ENCODE data around the gene CLECL1. TPM values are rescaled to one million over a fixed set of nuclear protein-coding genes. Genes with fewer than 3 reads are reported as not detected.

Gene CLECL1
- total and polyA plus RNA-seq, 2 of the 4 experiments (the other 2 are of a cell fraction) = not detected

- Histone ChIP-seq H2BK15ac (ENCODE audit: low read depth, low read length) (no peak overlapping the region), H3K4me2 (ENCODE audit: low read depth, low read length) (no peak overlapping the region), H4K20me1 (ENCODE audit: insufficient read depth, low read length) (no peaks in the 10 kb centered on the region), H4K5ac (ENCODE audit: low read depth, low read length) (no peak overlapping the region), H3K9ac (ENCODE audit: low read depth, low read length) (no peak overlapping the region), H2BK20ac (ENCODE audit: low read depth, low read length) (no peak overlapping the region; the same call in 1 of the 2 replicates), H3K18ac (ENCODE audit: low read depth, low read length) (no peak overlapping the region), H3K27ac (ENCODE audit: insufficient read depth, low read length) (no peak overlapping the region), H3K9me1 (ENCODE audit: insufficient read depth, low read length) (no peaks in the 10 kb centered on the region), H4K91ac (ENCODE audit: insufficient read depth, low read depth, low read length) (no peak overlapping the region), H4K8ac (ENCODE audit: low read depth in 2 of 2, low read length in 2 of 2) (no peak overlapping the region), H3K9me3 (ENCODE audit: control insufficient read depth, insufficient read depth, low read length) (no peaks in the 10 kb centered on the region), H3K4me1 (ENCODE audit: control insufficient read depth, insufficient read depth, low read length) (no peaks in the 10 kb centered on the region), H3K27me3 (ENCODE audit: control insufficient read depth, insufficient read depth, low read length) (no peaks in the 10 kb centered on the region), H3K79me1 (ENCODE audit: low read depth in 1 of 2, low read length in 2 of 2) (no peaks in the 10 kb centered on the region), H3K14ac (replicated peaks; ENCODE audit: low read depth, low read length) (peak overlapping the region; percentile 77; the same call in 1 of the 2 replicates), H2BK5ac (ENCODE audit: low read depth, low read length, poor library complexity, severe bottlenecking) (no peak overlapping the region), H3K23ac (ENCODE audit: low read depth, low read length) (no peak overlapping the region), H2AFZ (replicated peaks; ENCODE audit: low read length, poor library complexity) (no peak overlapping the region), H3K36me3 (ENCODE audit: control insufficient read depth, insufficient read depth, low read length) (no peaks in the 10 kb centered on the region), H2BK120ac (ENCODE audit: low read depth, low read length) (no peak overlapping the region), H3K56ac (ENCODE audit: extremely low read depth, insufficient read depth, low read length) (no peak overlapping the region), H3K4me3 (ENCODE audit: insufficient read depth, low read depth, low read length) (no peak overlapping the region), H2AK5ac (ENCODE audit: low read depth, low read length) (no peak overlapping the region), H2AK9ac (replicated peaks; ENCODE audit: low read depth, low read length, poor library complexity) (no peak overlapping the region), H3K4ac (ENCODE audit: low read depth, low read length) (no peak overlapping the region)
- no peak for TF ChIP-seq FOS (IDR thresholded peaks at IDR 0.05; ENCODE audit: low read depth, low read length)
- no peak for TF ChIP-seq SMC3 (IDR thresholded peaks at IDR 0.05; ENCODE audit: low read depth, low read length)
- TF ChIP-seq CTCF (conservative IDR thresholded peaks at IDR 0.05; ENCODE audit: low read depth, low read length) = no peak
- TF ChIP-seq, protein P1, sequence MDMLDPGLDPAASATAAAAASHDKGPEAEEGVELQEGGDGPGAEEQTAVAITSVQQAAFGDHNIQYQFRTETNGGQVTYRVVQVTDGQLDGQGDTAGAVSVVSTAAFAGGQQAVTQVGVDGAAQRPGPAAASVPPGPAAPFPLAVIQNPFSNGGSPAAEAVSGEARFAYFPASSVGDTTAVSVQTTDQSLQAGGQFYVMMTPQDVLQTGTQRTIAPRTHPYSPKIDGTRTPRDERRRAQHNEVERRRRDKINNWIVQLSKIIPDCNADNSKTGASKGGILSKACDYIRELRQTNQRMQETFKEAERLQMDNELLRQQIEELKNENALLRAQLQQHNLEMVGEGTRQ (IDR thresholded peaks at IDR 0.05; ENCODE audit: low read depth, low read length) = no peak
- TF ChIP-seq RCOR1 (IDR thresholded peaks at IDR 0.05; ENCODE audit: insufficient replicate concordance, low read length) = no peak
- TF ChIP-seq MXI1 (IDR thresholded peaks at IDR 0.05; ENCODE audit: borderline replicate concordance, low read depth, low read length) = no peak
- no peak for TF ChIP-seq RFX5 (IDR thresholded peaks at IDR 0.05; ENCODE audit: low read depth, low read length)
- no peak for TF ChIP-seq CHD1 (IDR thresholded peaks at IDR 0.05; ENCODE audit: low read depth, low read length)
- no peak for TF ChIP-seq MAZ (IDR thresholded peaks at IDR 0.05; ENCODE audit: borderline replicate concordance, low read depth, low read length)
- no peak for TF ChIP-seq POLR2A (IDR thresholded peaks at IDR 0.05; ENCODE audit: low read depth, low read length)
- no peak for TF ChIP-seq CEBPB (IDR thresholded peaks at IDR 0.05; ENCODE audit: low read depth, low read length)
- TF ChIP-seq RAD21 (IDR thresholded peaks at IDR 0.05; ENCODE audit: low read length) = no peak
- TF ChIP-seq ELK1 (IDR thresholded peaks at IDR 0.05; ENCODE audit: borderline replicate concordance, low read depth, low read length) = no peak
- no peak for TF ChIP-seq MAFK (IDR thresholded peaks at IDR 0.05; ENCODE audit: low read depth, low read length)
- no peak for TF ChIP-seq BHLHE40 (IDR thresholded peaks at IDR 0.05; ENCODE audit: low read depth, low read length)
- no peak for TF ChIP-seq NFE2L2 (IDR thresholded peaks at IDR 0.05; ENCODE audit: low read depth, low read length)
- DNase-seq (no peak), ATAC-seq (ENCODE audit: low read depth) (no peak)
- dilution Hi-C loops (cut with HindIII; ENCODE audit: low sequenced_read_pairs, unreplicated experiment) = no loop called here
- intact Hi-C loops (cut with micrococcal nuclease) = no loop called here
- WGBS, 2 experiments (ENCODE audit: extremely low coverage in 2 of 2, insufficient read length in 1 of 2) = no CpG with 5 or more reads among the region's 1 CpG
- ChIA-PET CTCF (interaction anchor here (1.0 kb wide), 1 partner anchor 10 kb away, joined by 3 read pairs; no protein-coding TSS in a partner anchor), POLR2A (ENCODE audit: unreplicated experiment) (interaction anchor here (0.6 kb wide), 1 partner anchor 137 kb away, joined by 3 read pairs; no protein-coding TSS in a partner anchor)
- in situ Hi-C loops (cut with MboI; ENCODE audit: low sequenced_read_pairs) = no loop called here
- no TSS peak for BruUV-seq (replicated peaks)
Observed at GRCh38 chr12:9760120-9760519, 27.2 kb upstream of the CLECL1 start.
